ENCODE data around the gene ADAT1.

ADAT1 gene

DNA sequence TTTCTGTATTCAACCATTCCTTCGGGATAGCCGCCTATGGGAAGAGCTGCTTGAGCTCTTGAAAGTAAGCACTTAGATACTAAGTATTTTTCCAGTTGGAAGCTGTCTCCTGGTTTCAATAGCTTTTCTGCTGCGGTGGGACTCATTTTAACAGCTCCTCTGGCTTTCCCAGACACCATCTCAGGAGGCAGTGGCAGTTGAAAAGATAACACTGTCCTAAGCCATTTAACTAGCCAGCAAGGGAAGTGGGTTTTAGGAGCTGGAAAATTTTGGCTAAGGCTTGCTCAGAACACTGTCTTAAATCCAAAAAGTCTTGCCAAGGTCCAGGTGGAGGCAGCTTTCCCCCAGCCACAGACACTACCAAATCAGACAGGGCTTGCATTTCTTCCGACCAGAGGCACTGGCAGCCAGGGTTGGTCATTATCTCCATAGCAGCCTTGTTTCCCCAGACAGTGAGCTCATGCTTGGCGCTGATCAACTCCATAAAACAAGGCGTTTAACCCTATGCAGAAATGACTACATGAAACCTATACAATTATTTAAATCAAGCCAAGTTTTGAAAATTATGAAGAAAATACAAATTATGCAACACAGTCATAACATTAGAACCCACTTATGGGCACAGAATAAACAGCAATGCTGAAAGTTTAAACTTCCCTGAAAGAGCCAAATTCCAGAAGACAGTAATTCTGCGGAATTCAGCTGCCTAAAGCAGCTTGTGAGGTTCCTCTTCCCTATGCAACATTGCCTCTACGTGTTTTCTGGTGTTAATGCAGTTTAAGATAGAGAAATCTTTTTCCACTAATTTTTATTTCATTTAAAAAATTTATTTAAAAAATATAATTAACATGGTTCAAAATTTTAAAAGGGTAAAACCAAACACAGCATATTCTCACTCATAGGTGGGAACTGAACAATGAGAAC, 31.9 kb downstream of the ADAT1 start:
- peak; percentile 83 for DNase-seq (ENCODE audit: low read depth)
- TF ChIP-seq CTCF (IDR thresholded peaks at IDR 0.05; ENCODE audit: low read length, missing control alignments): peak; percentile 29
- H3K4me3 ChIP-seq (replicated peaks; ENCODE audit: low read depth, low read length): peak overlapping the region; percentile 19

DNA sequence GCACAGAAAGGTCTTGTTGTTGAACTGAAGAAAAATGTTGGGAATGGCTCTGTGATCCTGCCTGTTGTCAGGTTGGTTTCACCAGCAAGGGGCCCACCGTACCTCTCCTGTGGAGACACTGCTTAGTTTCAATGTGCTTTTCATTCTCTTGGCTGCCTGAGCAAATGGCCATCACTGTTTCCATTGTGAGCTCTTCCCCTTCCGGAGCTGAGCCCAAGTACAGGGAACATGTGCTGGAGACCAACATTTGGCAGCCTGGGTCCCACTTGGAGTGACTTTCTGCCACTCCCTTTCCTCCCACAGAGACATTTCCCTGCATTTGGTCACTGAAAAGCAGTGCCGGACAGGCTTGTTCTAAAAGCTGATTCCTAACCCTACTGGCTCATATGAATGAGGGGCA, 33.8 kb downstream of the ADAT1 start:
- no peak for DNase-seq (ENCODE audit: low read depth)
- no peak overlapping the region for H3K4me3 ChIP-seq (replicated peaks; ENCODE audit: low read depth, low read length)
- no peak for TF ChIP-seq CTCF (IDR thresholded peaks at IDR 0.05; ENCODE audit: low read length, missing control alignments)

GRCh38 chr16:75588716-75589115, 34.4 kb downstream of the ADAT1 start:
- no peak overlapping the region for H3K4me3 ChIP-seq (replicated peaks; ENCODE audit: low read depth, low read length)
- TF ChIP-seq CTCF (IDR thresholded peaks at IDR 0.05; ENCODE audit: low read length, missing control alignments): no peak
- no peak for DNase-seq (ENCODE audit: low read depth)

DNA sequence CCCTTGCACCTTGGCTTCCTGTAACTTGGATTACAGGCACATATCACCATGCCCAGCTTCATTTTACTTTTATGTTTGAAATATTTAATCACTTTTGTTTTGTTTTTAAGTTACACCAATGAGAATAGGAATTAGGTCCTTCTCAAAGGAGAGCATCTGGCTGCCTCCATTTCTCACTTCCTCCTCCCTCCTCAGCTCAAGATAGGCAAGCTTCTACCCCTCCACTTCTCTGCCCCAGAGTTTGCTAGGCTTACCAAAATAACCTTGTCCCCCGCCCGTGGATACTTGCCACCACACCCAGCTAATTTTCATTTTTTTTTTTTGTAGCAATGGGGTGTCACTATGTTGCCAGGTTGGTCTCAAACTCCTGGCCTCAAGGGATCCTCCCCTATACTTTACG, 39.0 kb downstream of the ADAT1 start:
- TF ChIP-seq CTCF (IDR thresholded peaks at IDR 0.05; ENCODE audit: low read length, missing control alignments): no peak
- no peak overlapping the region for H3K4me3 ChIP-seq (replicated peaks; ENCODE audit: low read depth, low read length)
- DNase-seq (ENCODE audit: low read depth): no peak

- DNase-seq (ENCODE audit: low read depth): no peak
- TF ChIP-seq CTCF (IDR thresholded peaks at IDR 0.05; ENCODE audit: low read length, missing control alignments): no peak
- no peak overlapping the region for H3K4me3 ChIP-seq (replicated peaks; ENCODE audit: low read depth, low read length)
Observed at GRCh38 chr16:75579281-75579834, 43.7 kb downstream of the ADAT1 start.

DNA sequence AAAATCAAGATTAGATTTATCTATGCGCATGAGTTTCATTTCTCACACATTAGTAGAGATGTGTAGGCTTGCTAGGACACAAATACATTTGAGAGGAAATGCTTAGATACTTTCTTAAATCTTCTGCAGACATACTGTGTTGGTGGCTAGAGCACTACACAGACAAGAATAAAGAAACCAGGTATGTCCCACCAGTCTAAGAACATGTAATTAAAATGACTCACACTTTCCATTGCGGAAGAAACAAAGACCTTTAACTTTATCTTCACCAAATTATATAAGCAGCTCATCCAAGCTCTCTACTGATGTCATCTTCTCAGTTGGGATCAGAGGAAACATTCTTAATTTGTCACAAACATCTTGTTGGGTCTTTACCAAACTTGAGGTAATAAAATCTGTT, 44.4 kb downstream of the ADAT1 start:
- no peak for DNase-seq (ENCODE audit: low read depth)
- no peak overlapping the region for H3K4me3 ChIP-seq (replicated peaks; ENCODE audit: low read depth, low read length)
- TF ChIP-seq CTCF (IDR thresholded peaks at IDR 0.05; ENCODE audit: low read length, missing control alignments): no peak

Measured in fibroblast of pulmonary artery (primary cell).